KMS-11 (cell line): ENCODE measurements around the gene ZNF580.

Experiments
- H2AFZ ChIP-seq: fragments of 200-600 bp; sonication (generic); 2 replicates; pipeline ENCODE4 v1.6.1; 2016; ENCODE audit warnings: antibody characterized with exemption, mixed run types, low read depth
- H3K27ac ChIP-seq: fragments of 200-600 bp; sonication (generic); 2 replicates; pipeline ENCODE4 v1.6.1; 2016; ENCODE audit warnings: mild to moderate bottlenecking, mixed run types
- H3K27me3 ChIP-seq: fragments of 200-600 bp; sonication (generic); 2 replicates; pipeline ENCODE4 v1.6.1; 2017; ENCODE audit warnings: mild to moderate bottlenecking, low read depth, mixed run types, moderate library complexity; ENCODE audit not compliant: insufficient read depth
- H3K36me3 ChIP-seq: fragments of 200-600 bp; sonication (generic); 2 replicates; pipeline ENCODE4 v1.6.1; 2017; ENCODE audit warnings: mild to moderate bottlenecking, mixed run types; ENCODE audit not compliant: insufficient read depth
- H3K4me1 ChIP-seq: fragments of 200-600 bp; sonication (generic); 2 replicates; pipeline ENCODE4 v1.6.1; 2016; ENCODE audit warnings: mild to moderate bottlenecking, low read depth, mixed run types; ENCODE audit not compliant: poor library complexity, severe bottlenecking
- H3K4me2 ChIP-seq: fragments of 200-600 bp; sonication (generic); 2 replicates; pipeline ENCODE4 v1.7.0; 2016; ENCODE audit warnings: mild to moderate bottlenecking, mixed run types
- H3K4me3 ChIP-seq: fragments of 200-600 bp; sonication (generic); IDR thresholded peaks from 2 replicates; pipeline ENCODE4 v1.6.1; 2017; ENCODE audit warnings: low read depth, low read length, mixed read lengths; ENCODE audit not compliant: insufficient read depth
- H3K79me2 ChIP-seq: fragments of 200-600 bp; sonication (generic); 2 replicates; pipeline ENCODE4 v1.6.1; 2016; ENCODE audit warnings: low read depth, mixed run types; ENCODE audit not compliant: insufficient read depth
- H3K9ac ChIP-seq: fragments of 200-600 bp; sonication (generic); 2 replicates; pipeline ENCODE4 v1.6.1; 2016; ENCODE audit warnings: mild to moderate bottlenecking, mixed run types
- H4K20me1 ChIP-seq: fragments of 200-600 bp; sonication (generic); 2 replicates; pipeline ENCODE4 v1.6.1; 2016; ENCODE audit warnings: mild to moderate bottlenecking, mixed run types; ENCODE audit not compliant: insufficient read depth
- CTCF ChIP-seq: fragments of 200-600 bp; sonication (generic); conservative IDR thresholded peaks from 2 replicates; pipeline ENCODE4 v1.6.1; 2017; ENCODE audit warnings: low read depth, mild to moderate bottlenecking, antibody characterized with exemption, low read length, moderate library complexity, mixed read lengths

ZNF580 gene

GRCh38 chr19:55660991-55661390 is 20.2 kb downstream of the ZNF580 start:
- no peak for TF ChIP-seq CTCF
- peaks cover 94% of the 10 kb centered on the region for H3K79me2 ChIP-seq
- H2AFZ ChIP-seq: no peak overlapping the region
- H3K36me3 ChIP-seq: peaks cover 18% of the 10 kb centered on the region; the same call in 1 of the 2 replicates
- no peak overlapping the region for H3K27ac ChIP-seq
- no peak overlapping the region for H3K4me2 ChIP-seq
- H3K4me3 ChIP-seq: no peak overlapping the region
- peaks cover 22% of the 10 kb centered on the region for H3K4me1 ChIP-seq
- no peaks in the 10 kb centered on the region for H3K27me3 ChIP-seq
- peaks cover 16% of the 10 kb centered on the region for H4K20me1 ChIP-seq
- no peak overlapping the region for H3K9ac ChIP-seq

- Histone ChIP-seq H3K36me3 (peaks cover 18% of the 10 kb centered on the region; the same call in 1 of the 2 replicates), H3K27me3 (no peaks in the 10 kb centered on the region), H3K4me2 (no peak overlapping the region), H3K4me3 (no peak overlapping the region), H4K20me1 (peaks cover 16% of the 10 kb centered on the region), H3K4me1 (peaks cover 16% of the 10 kb centered on the region), H3K79me2 (peaks cover 94% of the 10 kb centered on the region), H3K9ac (no peak overlapping the region), H3K27ac (no peak overlapping the region), H2AFZ (no peak overlapping the region)
- no peak for TF ChIP-seq CTCF
Measured at GRCh38 chr19:55661826-55662225, 21.0 kb downstream of the ZNF580 start.

- peaks cover 14% of the 10 kb centered on the region for H4K20me1 ChIP-seq
- peaks cover 18% of the 10 kb centered on the region; the same call in 1 of the 2 replicates for H3K36me3 ChIP-seq
- H3K27ac ChIP-seq: no peak overlapping the region
- peaks cover 94% of the 10 kb centered on the region for H3K79me2 ChIP-seq
- H3K4me3 ChIP-seq: no peak overlapping the region
- TF ChIP-seq CTCF: no peak
- no peak overlapping the region for H2AFZ ChIP-seq
- no peak overlapping the region for H3K9ac ChIP-seq
- no peaks in the 10 kb centered on the region for H3K27me3 ChIP-seq
- H3K4me1 ChIP-seq: no peaks in the 10 kb centered on the region
- H3K4me2 ChIP-seq: no peak overlapping the region
Measured at GRCh38 chr19:55663846-55664536, 23.2 kb downstream of the ZNF580 start.

- H2AFZ ChIP-seq: no peak overlapping the region
- H4K20me1 ChIP-seq: peaks cover 11% of the 10 kb centered on the region; the same call in 1 of the 2 replicates
- H3K4me2 ChIP-seq: no peak overlapping the region
- H3K9ac ChIP-seq: no peak overlapping the region
- peaks cover 14% of the 10 kb centered on the region; the same call in 1 of the 2 replicates for H3K36me3 ChIP-seq
- no peak overlapping the region for H3K4me3 ChIP-seq
- TF ChIP-seq CTCF: no peak
- peaks cover 89% of the 10 kb centered on the region for H3K79me2 ChIP-seq
- H3K4me1 ChIP-seq: no peaks in the 10 kb centered on the region
- H3K27ac ChIP-seq: no peak overlapping the region
- H3K27me3 ChIP-seq: no peaks in the 10 kb centered on the region
Measured at GRCh38 chr19:55666343-55667005, 25.7 kb downstream of the ZNF580 start.
